Measurements from ENCODE around the gene RARG.

Gene RARG

DNA sequence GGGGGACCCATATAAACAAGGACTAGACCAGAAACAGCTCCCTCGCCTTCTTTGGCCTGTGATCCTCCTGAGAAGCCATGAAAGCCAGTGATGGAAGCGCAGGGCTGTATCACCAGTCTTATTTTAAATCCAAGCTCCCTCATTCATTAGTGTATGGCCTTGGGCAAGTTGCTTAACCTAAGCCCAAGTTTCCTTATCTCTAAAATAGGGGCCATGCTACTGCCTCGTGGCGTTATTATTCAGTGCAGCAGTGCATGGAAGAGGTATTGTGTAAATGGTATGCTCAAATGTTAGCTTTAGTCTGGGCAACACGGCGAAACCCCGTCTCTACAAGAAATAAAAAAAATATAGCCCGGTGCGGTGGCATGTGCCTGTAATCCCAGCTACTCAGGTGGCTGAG, 46.0 kb upstream of the RARG start:
- H3K9ac ChIP-seq (ENCODE audit: low read depth, low read length, poor library complexity, severe bottlenecking) = no peak overlapping the region
- H4K20me1 ChIP-seq (ENCODE audit: insufficient read depth, low read length, poor library complexity, severe bottlenecking) = no peaks in the 10 kb centered on the region
- H3K4me3 ChIP-seq (ENCODE audit: low read length, poor library complexity, severe bottlenecking) = no peak overlapping the region
- H3K27me3 ChIP-seq (ENCODE audit: insufficient read depth, low read length, poor library complexity, severe bottlenecking) = no peaks in the 10 kb centered on the region
- no peak overlapping the region for H3K4me2 ChIP-seq (ENCODE audit: low read depth, low read length, poor library complexity, severe bottlenecking)
- no peaks in the 10 kb centered on the region for H3K4me1 ChIP-seq (ENCODE audit: insufficient read depth, low read length, poor library complexity, severe bottlenecking)
- no peaks in the 10 kb centered on the region for H3F3A ChIP-seq (ENCODE audit: low read depth)
- no peak overlapping the region for H2AFZ ChIP-seq (ENCODE audit: low read length)
- H3K36me3 ChIP-seq (ENCODE audit: insufficient read depth, low read length) = peaks cover 56% of the 10 kb centered on the region; the same call in 1 of the 2 replicates
- H3K9me3 ChIP-seq (ENCODE audit: insufficient read depth, low read depth, low read length) = no peaks in the 10 kb centered on the region
- TF ChIP-seq EZH2phosphoT487 (IDR thresholded peaks at IDR 0.05; ENCODE audit: borderline replicate concordance) (no peak), CTCF (conservative IDR thresholded peaks at IDR 0.05; ENCODE audit: low read length) (no peak)
- no peaks in the 10 kb centered on the region; the same call in 1 of the 2 replicates for H3K79me2 ChIP-seq (ENCODE audit: insufficient read depth, low read length)
- no peaks in the 10 kb centered on the region for H3K9me2 ChIP-seq (replicated peaks; ENCODE audit: low read depth, low read length)

GRCh38 chr12:53276511-53276910, 44.5 kb upstream of the RARG start:
- no peak overlapping the region for H3K4me3 ChIP-seq (ENCODE audit: low read length, poor library complexity, severe bottlenecking)
- H3K9ac ChIP-seq (ENCODE audit: low read depth, low read length, poor library complexity, severe bottlenecking) = no peak overlapping the region
- H3K4me2 ChIP-seq (ENCODE audit: low read depth, low read length, poor library complexity, severe bottlenecking) = no peak overlapping the region
- peaks cover 13% of the 10 kb centered on the region; the same call in 1 of the 2 replicates for H3K79me2 ChIP-seq (ENCODE audit: insufficient read depth, low read length)
- H2AFZ ChIP-seq (ENCODE audit: low read length) = no peak overlapping the region
- H3K36me3 ChIP-seq (ENCODE audit: insufficient read depth, low read length) = peaks cover 41% of the 10 kb centered on the region; the same call in 1 of the 2 replicates
- H3K4me1 ChIP-seq (ENCODE audit: insufficient read depth, low read length, poor library complexity, severe bottlenecking) = no peaks in the 10 kb centered on the region
- H3K27me3 ChIP-seq (ENCODE audit: insufficient read depth, low read length, poor library complexity, severe bottlenecking) = no peaks in the 10 kb centered on the region
- no peaks in the 10 kb centered on the region for H3K9me3 ChIP-seq (ENCODE audit: insufficient read depth, low read depth, low read length)
- TF ChIP-seq EZH2phosphoT487 (IDR thresholded peaks at IDR 0.05; ENCODE audit: borderline replicate concordance) = no peak
- no peak for TF ChIP-seq CTCF (conservative IDR thresholded peaks at IDR 0.05; ENCODE audit: low read length)
- no peaks in the 10 kb centered on the region for H3F3A ChIP-seq (ENCODE audit: low read depth)
- no peaks in the 10 kb centered on the region for H3K9me2 ChIP-seq (replicated peaks; ENCODE audit: low read depth, low read length)
- H4K20me1 ChIP-seq (ENCODE audit: insufficient read depth, low read length, poor library complexity, severe bottlenecking) = no peaks in the 10 kb centered on the region

- peaks cover 14% of the 10 kb centered on the region for H3K4me1 ChIP-seq (ENCODE audit: insufficient read depth, low read length, poor library complexity, severe bottlenecking)
- peaks cover 29% of the 10 kb centered on the region; the same call in 1 of the 2 replicates for H3K36me3 ChIP-seq (ENCODE audit: insufficient read depth, low read length)
- H3K9ac ChIP-seq (ENCODE audit: low read depth, low read length, poor library complexity, severe bottlenecking) = no peak overlapping the region
- H3K4me2 ChIP-seq (ENCODE audit: low read depth, low read length, poor library complexity, severe bottlenecking) = no peak overlapping the region
- H2AFZ ChIP-seq (ENCODE audit: low read length) = no peak overlapping the region
- H3K79me2 ChIP-seq (ENCODE audit: insufficient read depth, low read length) = peaks cover 34% of the 10 kb centered on the region
- H3F3A ChIP-seq (ENCODE audit: low read depth) = no peaks in the 10 kb centered on the region
- no peaks in the 10 kb centered on the region for H3K9me3 ChIP-seq (ENCODE audit: insufficient read depth, low read depth, low read length)
- no peak for TF ChIP-seq EZH2phosphoT487 (IDR thresholded peaks at IDR 0.05; ENCODE audit: borderline replicate concordance)
- TF ChIP-seq CTCF (conservative IDR thresholded peaks at IDR 0.05; ENCODE audit: low read length) = no peak
- H3K4me3 ChIP-seq (ENCODE audit: low read length, poor library complexity, severe bottlenecking) = no peak overlapping the region
- H3K9me2 ChIP-seq (replicated peaks; ENCODE audit: low read depth, low read length) = no peaks in the 10 kb centered on the region
- no peaks in the 10 kb centered on the region for H4K20me1 ChIP-seq (ENCODE audit: insufficient read depth, low read length, poor library complexity, severe bottlenecking)
- H3K27me3 ChIP-seq (ENCODE audit: insufficient read depth, low read length, poor library complexity, severe bottlenecking) = no peaks in the 10 kb centered on the region
Measured at GRCh38 chr12:53274445-53274844, 42.4 kb upstream of the RARG start.

All from Loucy (cell line).